ENCODE data around the gene LIPT2.
"Not testable (repeated sequence)": the region's sequence is repeated elsewhere in the genome, so short reads cannot be mapped to it uniquely, and the experiment has no call there.

The LIPT2 gene

GRCh38 chr11:74492974-74493790, at the start of gene LIPT2:
Gene LIPT2, minus strand, starts transcription at chr11:74493724. Its CDS starts 21 bp downstream, at chr11:74493703.
- Mint-ChIP-seq H3K4me3 (peak within 1 kb of the TSS; percentile 81), H3K27me3 (no peaks in the 10 kb centered on the region), H3K9me3 (no peaks in the 10 kb centered on the region), H3K36me3 (ENCODE audit: low read depth) (peaks cover 8% of the 10 kb centered on the region), H3K27ac (peak within 1 kb of the TSS; percentile 86), H3K4me1 (ENCODE audit: low read depth) (peaks cover 23% of the 10 kb centered on the region)

- peaks cover 24% of the 10 kb centered on the region for H3K9me3 Mint-ChIP-seq
- H3K36me3 Mint-ChIP-seq (ENCODE audit: low read depth) = no peaks in the 10 kb centered on the region
- no peak overlapping the region for H3K4me3 Mint-ChIP-seq
- H3K27me3 Mint-ChIP-seq = no peaks in the 10 kb centered on the region
- no peaks in the 10 kb centered on the region for H3K4me1 Mint-ChIP-seq (ENCODE audit: low read depth)
- no peak overlapping the region for H3K27ac Mint-ChIP-seq
These were observed 47.9 kb upstream of the LIPT2 start for GRCh38 chr11:74541466-74541865.

GRCh38 chr11:74540270-74540669, 46.7 kb upstream of the LIPT2 start:
- Mint-ChIP-seq H3K9me3 (peaks cover 24% of the 10 kb centered on the region), H3K4me3 (no peak overlapping the region), H3K27ac (no peak overlapping the region), H3K4me1 (ENCODE audit: low read depth) (no peaks in the 10 kb centered on the region), H3K27me3 (no peaks in the 10 kb centered on the region), H3K36me3 (ENCODE audit: low read depth) (no peaks in the 10 kb centered on the region)

GRCh38 chr11:74538680-74539079, 45.2 kb upstream of the LIPT2 start:
- Mint-ChIP-seq H3K27ac (no peak overlapping the region), H3K27me3 (no peaks in the 10 kb centered on the region)

GRCh38 chr11:74535371-74536160, 42.0 kb upstream of the LIPT2 start:
- Mint-ChIP-seq H3K4me3 (no peak overlapping the region), H3K36me3 (ENCODE audit: low read depth) (no peaks in the 10 kb centered on the region), H3K27ac (no peak overlapping the region)

More at GRCh38 chr11:74538680-74539079, 45.2 kb upstream of the LIPT2 start:
- Mint-ChIP-seq H3K4me3 (no peak overlapping the region), H3K4me1 (ENCODE audit: low read depth) (no peaks in the 10 kb centered on the region), H3K9me3 (peaks cover 24% of the 10 kb centered on the region), H3K36me3 (ENCODE audit: low read depth) (no peaks in the 10 kb centered on the region)

GRCh38 chr11:74534946-74535275, 41.4 kb upstream of the LIPT2 start:
- not testable (repeated sequence) for H3K36me3 Mint-ChIP-seq (ENCODE audit: low read depth); H3K4me1 Mint-ChIP-seq (ENCODE audit: low read depth); H3K4me3 Mint-ChIP-seq; H3K27me3 Mint-ChIP-seq; H3K27ac Mint-ChIP-seq
- H3K9me3 Mint-ChIP-seq = peaks cover 17% of the 10 kb centered on the region

More at GRCh38 chr11:74535371-74536160, 42.0 kb upstream of the LIPT2 start:
- no peaks in the 10 kb centered on the region for H3K27me3 Mint-ChIP-seq
- H3K4me1 Mint-ChIP-seq (ENCODE audit: low read depth) = no peaks in the 10 kb centered on the region
- peaks cover 17% of the 10 kb centered on the region for H3K9me3 Mint-ChIP-seq

GRCh38 chr11:74534216-74534945, 40.9 kb upstream of the LIPT2 start:
- Mint-ChIP-seq H3K4me1 (ENCODE audit: low read depth) (no peaks in the 10 kb centered on the region), H3K4me3 (no peak overlapping the region), H3K9me3 (peaks cover 17% of the 10 kb centered on the region), H3K36me3 (ENCODE audit: low read depth) (no peaks in the 10 kb centered on the region), H3K27ac (no peak overlapping the region), H3K27me3 (peaks cover 5% of the 10 kb centered on the region)

GRCh38 chr11:74533421-74533820, 39.9 kb upstream of the LIPT2 start:
- H3K4me1 Mint-ChIP-seq (ENCODE audit: low read depth) = no peaks in the 10 kb centered on the region
- no peak overlapping the region for H3K4me3 Mint-ChIP-seq
- peaks cover 11% of the 10 kb centered on the region for H3K9me3 Mint-ChIP-seq
- H3K27me3 Mint-ChIP-seq = peaks cover 5% of the 10 kb centered on the region
- no peaks in the 10 kb centered on the region for H3K36me3 Mint-ChIP-seq (ENCODE audit: low read depth)
- no peak overlapping the region for H3K27ac Mint-ChIP-seq

GRCh38 chr11:74532501-74533246, 39.1 kb upstream of the LIPT2 start:
- H3K27me3 Mint-ChIP-seq = peaks cover 5% of the 10 kb centered on the region
- no peaks in the 10 kb centered on the region for H3K36me3 Mint-ChIP-seq (ENCODE audit: low read depth)
- H3K4me1 Mint-ChIP-seq (ENCODE audit: low read depth) = no peaks in the 10 kb centered on the region
- no peak overlapping the region for H3K4me3 Mint-ChIP-seq
- H3K9me3 Mint-ChIP-seq = peaks cover 5% of the 10 kb centered on the region
- no peak overlapping the region for H3K27ac Mint-ChIP-seq

- H3K9me3 Mint-ChIP-seq = no peaks in the 10 kb centered on the region
- peaks cover 19% of the 10 kb centered on the region for H3K27me3 Mint-ChIP-seq
- H3K4me1 Mint-ChIP-seq (ENCODE audit: low read depth) = no peaks in the 10 kb centered on the region
- no peak overlapping the region for H3K27ac Mint-ChIP-seq
- H3K36me3 Mint-ChIP-seq (ENCODE audit: low read depth) = no peaks in the 10 kb centered on the region
- no peak overlapping the region for H3K4me3 Mint-ChIP-seq
These were observed 31.5 kb upstream of the LIPT2 start for GRCh38 chr11:74524978-74525377.

GRCh38 chr11:74524501-74524900, 31.0 kb upstream of the LIPT2 start:
- no peak overlapping the region for H3K27ac Mint-ChIP-seq
- H3K27me3 Mint-ChIP-seq = peaks cover 19% of the 10 kb centered on the region
- no peak overlapping the region for H3K4me3 Mint-ChIP-seq
- H3K9me3 Mint-ChIP-seq = no peaks in the 10 kb centered on the region
- H3K36me3 Mint-ChIP-seq (ENCODE audit: low read depth) = no peaks in the 10 kb centered on the region
- H3K4me1 Mint-ChIP-seq (ENCODE audit: low read depth) = no peaks in the 10 kb centered on the region

- Mint-ChIP-seq H3K27ac (no peak overlapping the region), H3K4me3 (no peak overlapping the region), H3K36me3 (ENCODE audit: low read depth) (no peaks in the 10 kb centered on the region), H3K9me3 (no peaks in the 10 kb centered on the region), H3K4me1 (ENCODE audit: low read depth) (no peaks in the 10 kb centered on the region), H3K27me3 (peaks cover 19% of the 10 kb centered on the region)
These were observed 29.3 kb upstream of the LIPT2 start for GRCh38 chr11:74522776-74523175.

GRCh38 chr11:74521666-74522252, 28.2 kb upstream of the LIPT2 start:
- H3K4me3 Mint-ChIP-seq = no peak overlapping the region
- peaks cover 22% of the 10 kb centered on the region for H3K27me3 Mint-ChIP-seq
- no peaks in the 10 kb centered on the region for H3K4me1 Mint-ChIP-seq (ENCODE audit: low read depth)
- no peaks in the 10 kb centered on the region for H3K9me3 Mint-ChIP-seq
- H3K27ac Mint-ChIP-seq = no peak overlapping the region
- no peaks in the 10 kb centered on the region for H3K36me3 Mint-ChIP-seq (ENCODE audit: low read depth)

All from stimulated activated naive CD8-positive, alpha-beta T cell treated with anti-CD3 and anti-CD28 coated beads, Interleukin-15, Interleukin-2, amounts not matched to agents 100 ng/mL and 50 ng/mL, for 24 hours (primary cell).